Body of pancreas (tissue), 4 donors: Measurements from ENCODE around the gene PCGF5.

Source experiments
- POLR2A ChIP-seq, 3 donors: fragments of 450-650 bp; IDR thresholded peaks; one replicate each; pipeline ENCODE4 v1.6.1; 2016; ENCODE audit warnings: antibody characterized with exemption in 3 of 3, mild to moderate bottlenecking in 2 of 3
- TF ChIP-seq, protein P1 (sequence below), 7 experiments: fragments of 450-650 bp in 4 of 7; fragments of 200-600 bp in 3 of 7; sonication (generic) in 3 of 7; IDR thresholded peaks; one replicate each; pipeline ENCODE4 v1.5.1; 2016 to 2019; ENCODE audit warnings: antibody characterized with exemption in 7 of 7

GRCh38 chr10:91249700-91250099 lies 29.2 kb downstream of the PCGF5 start:
- no peak for TF ChIP-seq POLR2A (IDR thresholded peaks at IDR 0.05)
- TF ChIP-seq, protein P1, sequence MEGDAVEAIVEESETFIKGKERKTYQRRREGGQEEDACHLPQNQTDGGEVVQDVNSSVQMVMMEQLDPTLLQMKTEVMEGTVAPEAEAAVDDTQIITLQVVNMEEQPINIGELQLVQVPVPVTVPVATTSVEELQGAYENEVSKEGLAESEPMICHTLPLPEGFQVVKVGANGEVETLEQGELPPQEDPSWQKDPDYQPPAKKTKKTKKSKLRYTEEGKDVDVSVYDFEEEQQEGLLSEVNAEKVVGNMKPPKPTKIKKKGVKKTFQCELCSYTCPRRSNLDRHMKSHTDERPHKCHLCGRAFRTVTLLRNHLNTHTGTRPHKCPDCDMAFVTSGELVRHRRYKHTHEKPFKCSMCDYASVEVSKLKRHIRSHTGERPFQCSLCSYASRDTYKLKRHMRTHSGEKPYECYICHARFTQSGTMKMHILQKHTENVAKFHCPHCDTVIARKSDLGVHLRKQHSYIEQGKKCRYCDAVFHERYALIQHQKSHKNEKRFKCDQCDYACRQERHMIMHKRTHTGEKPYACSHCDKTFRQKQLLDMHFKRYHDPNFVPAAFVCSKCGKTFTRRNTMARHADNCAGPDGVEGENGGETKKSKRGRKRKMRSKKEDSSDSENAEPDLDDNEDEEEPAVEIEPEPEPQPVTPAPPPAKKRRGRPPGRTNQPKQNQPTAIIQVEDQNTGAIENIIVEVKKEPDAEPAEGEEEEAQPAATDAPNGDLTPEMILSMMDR (IDR thresholded peaks at IDR 0.05) = no peak
